Common myeloid progenitor, CD34-positive (primary cell): ENCODE results near the gene OTP.
"Not testable (repeated sequence)": the region's sequence is repeated elsewhere in the genome, so short reads cannot be mapped to it uniquely, and the experiment has no call there.

Source experiments
- CTCF ChIA-PET: fragments of 350-600 bp; sonication (Branson Sonifier 250); formaldehyde crosslinking; loops from one replicate; lab custom pipeline; 2021; ENCODE audit warnings: antibody characterized with exemption; lab: Charles Lee
- POLR2A ChIA-PET: fragments of 350-600 bp; sonication (Branson Sonifier 250); formaldehyde crosslinking; loops from one replicate; lab custom pipeline; 2021; ENCODE audit warnings: antibody characterized with exemption; lab: Charles Lee
- DNase-seq, 3 donors: peaks; one replicate each; pipeline versions ENCODE4 v3.0.0 to v3.0.0-alpha.2; 2013
- H3K27ac ChIP-seq, 2 experiments: 1 replicate in 1 of 2; 2 replicates in 1 of 2; pipeline ENCODE4 v1.7.0; 2013; ENCODE audit warnings: inconsistent platforms in 2 of 2, low read length in 2 of 2, mild to moderate bottlenecking in 2 of 2, low read depth in 1 of 2, moderate library complexity in 1 of 2; ENCODE audit not compliant: severe bottlenecking in 2 of 2, insufficient read depth in 1 of 2, poor library complexity in 1 of 2
- H3K27me3 ChIP-seq, 5 experiments: replicated peaks in 2 of 5; 1 replicate in 3 of 5; 2 replicates in 2 of 5; pipeline versions ENCODE4 v1.6.1 to v1.7.0; 2013; ENCODE audit warnings: low read length in 4 of 5, mild to moderate bottlenecking in 2 of 5, moderate library complexity in 2 of 5, inconsistent platforms in 1 of 5; ENCODE audit not compliant: insufficient read depth in 5 of 5, control insufficient read depth in 4 of 5
- H3K36me3 ChIP-seq, 4 experiments: 1 replicate in 2 of 4; 2 replicates in 2 of 4; pipeline versions ENCODE4 v1.6.1 to v1.7.0; 2013; ENCODE audit warnings: low read length in 3 of 4, control low read depth in 1 of 4, mild to moderate bottlenecking in 1 of 4; ENCODE audit not compliant: control insufficient read depth in 4 of 4, insufficient read depth in 4 of 4
- H3K4me1 ChIP-seq, 4 experiments: 1 replicate in 3 of 4; 2 replicates in 1 of 4; pipeline versions ENCODE4 v1.6.1 to v1.7.1; 2013; ENCODE audit warnings: low read length in 3 of 4, mild to moderate bottlenecking in 3 of 4, control low read depth in 1 of 4, inconsistent platforms in 1 of 4, moderate library complexity in 1 of 4; ENCODE audit not compliant: control insufficient read depth in 4 of 4, insufficient read depth in 4 of 4; ENCODE audit errors: control extremely low read depth in 1 of 4
- H3K4me3 ChIP-seq, 7 experiments: 1 replicate in 4 of 7; 2 replicates in 3 of 7; pipeline versions ENCODE4 v1.5.1 to v1.7.0; 2013; ENCODE audit warnings: mild to moderate bottlenecking in 7 of 7, low read length in 6 of 7, moderate library complexity in 6 of 7, inconsistent platforms in 2 of 7, low read depth in 2 of 7, control low read depth in 1 of 7; ENCODE audit not compliant: insufficient read depth in 4 of 7, control insufficient read depth in 1 of 7; ENCODE audit errors: extremely low read depth in 1 of 7
- H3K9me3 ChIP-seq, 5 experiments: 1 replicate in 4 of 5; 2 replicates in 1 of 5; pipeline versions ENCODE4 v1.6.1 to v1.7.1; 2013; ENCODE audit warnings: low read length in 4 of 5, mild to moderate bottlenecking in 2 of 5, inconsistent platforms in 1 of 5, low read depth in 1 of 5, moderate library complexity in 1 of 5; ENCODE audit not compliant: control insufficient read depth in 4 of 5, insufficient read depth in 2 of 5; ENCODE audit errors: control extremely low read depth in 1 of 5
- WGBS: methylation state at CpG from one replicate; pipeline ENCODE4 v1.1.5; 2013; ENCODE audit not compliant: insufficient coverage; 5-methylcytosine and 5-hydroxymethylcytosine counted together

OTP gene

DNA sequence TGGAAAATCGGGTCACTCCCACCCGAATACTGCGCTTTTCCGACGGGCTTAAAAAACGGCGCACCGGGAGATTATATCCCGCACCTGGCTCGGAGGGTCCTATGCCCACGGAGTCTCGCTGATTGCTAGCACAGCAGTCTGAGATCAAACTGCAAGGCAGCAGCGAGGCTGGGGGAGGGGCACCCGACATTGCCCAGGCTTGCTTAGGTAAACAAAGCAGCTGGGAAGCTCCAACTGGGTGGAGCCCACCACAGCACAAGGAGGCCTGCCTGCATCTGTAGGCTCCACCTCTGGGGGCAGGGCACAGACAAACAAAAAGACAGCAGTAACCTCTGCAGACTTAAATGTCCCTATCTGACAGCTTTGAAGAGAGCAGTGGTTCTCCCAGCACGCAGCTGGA, 29.6 kb downstream of the OTP start:
- H3K36me3 ChIP-seq, H3K27me3 ChIP-seq, H3K4me3 ChIP-seq, DNase-seq, H3K27ac ChIP-seq, CTCF ChIA-PET, POLR2A ChIA-PET, H3K9me3 ChIP-seq, H3K4me1 ChIP-seq: not testable (repeated sequence)
- WGBS, result 93% methylated on average over 3 of the region's 15 CpGs

DNA sequence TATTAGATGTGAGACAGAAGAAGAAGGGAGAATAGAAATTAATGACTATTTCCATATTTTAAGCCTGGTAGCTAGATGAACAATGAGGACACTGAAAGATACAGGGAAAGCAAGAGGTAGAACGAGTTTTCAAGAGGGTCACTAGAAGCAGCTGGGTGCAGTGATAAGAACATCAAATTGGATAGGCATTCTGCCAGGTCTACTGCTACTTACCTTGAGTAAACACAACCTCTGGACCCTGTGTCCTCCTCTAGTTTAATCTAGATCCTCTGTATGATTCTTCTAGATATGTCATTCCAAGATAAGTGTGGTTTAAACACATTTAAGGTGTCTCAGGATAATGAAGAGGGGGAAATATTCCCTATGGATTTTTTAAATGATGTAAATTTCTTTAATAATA, 31.2 kb downstream of the OTP start:
- WGBS, result 62% methylated on average over 1 of the region's 1 CpG
- ChIA-PET CTCF (no interaction called here), POLR2A (no interaction called here)
- H3K4me1 ChIP-seq, result no peaks in the 10 kb centered on the region
- DNase-seq, result no peak
- peaks cover 0 to 2% (median 0%) of the 10 kb centered on the region in 5 experiments for H3K9me3 ChIP-seq
- no peak overlapping the region for H3K4me3 ChIP-seq
- H3K27me3 ChIP-seq, result peaks cover 0 to 8% (median 0%) of the 10 kb centered on the region in 5 experiments
- no peak overlapping the region for H3K27ac ChIP-seq
- H3K36me3 ChIP-seq, result no peaks in the 10 kb centered on the region

DNA sequence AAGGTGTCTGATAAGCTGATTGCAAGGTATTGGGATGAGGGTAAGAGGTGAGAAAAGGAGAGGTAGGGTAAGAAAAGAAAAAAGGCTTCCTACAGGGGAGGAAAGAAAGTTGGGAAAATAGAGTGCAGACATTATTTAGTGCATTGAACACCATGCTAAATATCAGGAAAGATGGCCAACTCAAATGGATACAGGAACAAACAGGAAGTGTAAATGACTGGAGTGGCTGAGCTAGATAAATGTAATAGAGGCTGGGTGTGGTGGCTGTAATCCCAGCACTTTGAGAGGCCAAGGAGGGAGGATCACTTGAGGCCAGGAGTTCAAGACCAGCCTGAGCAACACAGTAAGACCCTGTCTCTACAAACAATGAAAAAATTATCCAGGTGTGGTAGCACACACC, 32.2 kb downstream of the OTP start:
- H3K4me3 ChIP-seq, result no peak overlapping the region
- H3K27me3 ChIP-seq, result peaks cover 0 to 8% (median 0%) of the 10 kb centered on the region in 5 experiments
- no peaks in the 10 kb centered on the region for H3K36me3 ChIP-seq
- no peak for DNase-seq
- H3K9me3 ChIP-seq, result peaks cover 0 to 2% (median 0%) of the 10 kb centered on the region in 5 experiments
- H3K4me1 ChIP-seq, result no peaks in the 10 kb centered on the region
- CTCF ChIA-PET, result no interaction called here
- no peak overlapping the region for H3K27ac ChIP-seq
- POLR2A ChIA-PET, result no interaction called here

DNA sequence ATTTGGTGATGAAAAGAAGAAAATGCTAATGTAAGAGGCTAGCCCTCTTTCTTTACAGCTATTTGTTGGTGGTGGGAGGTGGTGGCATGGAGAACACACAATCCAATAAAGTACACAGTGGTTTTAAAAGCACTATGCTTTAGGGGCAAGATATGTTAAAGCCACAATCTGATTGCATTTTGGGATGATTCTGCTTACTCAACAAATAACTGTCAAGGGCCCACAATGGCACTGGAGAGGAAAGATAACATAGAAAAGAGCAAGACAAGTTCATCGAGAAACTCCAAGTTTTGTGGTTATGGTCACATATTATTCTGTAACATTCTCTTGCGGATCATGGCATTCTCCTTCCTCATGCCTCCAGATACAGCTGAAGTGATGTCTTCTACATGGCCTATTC, 38.8 kb downstream of the OTP start:
- peak in 2 of 3 donors; percentile 17 to 57 for DNase-seq
- H3K4me1 ChIP-seq, result no peaks in the 10 kb centered on the region
- no peak overlapping the region for H3K4me3 ChIP-seq
- ChIA-PET POLR2A (no interaction called here), CTCF (no interaction called here)
- peaks cover 0 to 8% (median 2%) of the 10 kb centered on the region in 5 experiments for H3K27me3 ChIP-seq
- H3K27ac ChIP-seq, result no peak overlapping the region
- no peaks in the 10 kb centered on the region for H3K36me3 ChIP-seq
- WGBS, result no CpG with 5 or more reads among the region's 2 CpGs
- H3K9me3 ChIP-seq, result peaks cover 0 to 2% (median 0%) of the 10 kb centered on the region in 5 experiments

DNA sequence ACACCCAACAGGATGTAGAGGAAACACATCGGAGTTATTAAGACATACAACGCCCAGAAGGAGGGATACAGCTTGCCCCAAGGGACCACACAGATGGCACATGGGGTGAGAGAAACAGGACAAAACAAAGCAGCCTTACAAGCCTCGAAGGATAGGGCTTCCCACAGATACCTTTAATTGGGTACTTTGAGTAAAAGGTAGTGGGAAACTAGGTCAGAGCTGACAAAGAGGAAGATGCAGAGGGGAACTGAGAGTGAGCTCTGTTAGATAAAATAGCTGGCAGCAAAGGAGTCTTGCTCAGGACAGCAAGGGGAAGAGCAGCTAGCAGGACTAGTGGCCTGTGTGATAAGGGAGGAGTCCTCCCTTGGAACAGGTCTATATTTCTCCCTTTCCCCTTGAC, 48.2 kb downstream of the OTP start:
- H3K4me1 ChIP-seq, result no peaks in the 10 kb centered on the region
- peaks cover 0 to 9% (median 6%) of the 10 kb centered on the region in 5 experiments for H3K9me3 ChIP-seq
- 79% methylated on average over 3 of the region's 3 CpGs for WGBS
- peak in 2 of 3 donors; percentile 21 to 22 for DNase-seq
- H3K27ac ChIP-seq, result no peak overlapping the region
- H3K27me3 ChIP-seq, result peaks cover 0 to 3% (median 0%) of the 10 kb centered on the region in 5 experiments
- no peaks in the 10 kb centered on the region for H3K36me3 ChIP-seq
- H3K4me3 ChIP-seq, result no peak overlapping the region
- CTCF ChIA-PET, result interaction anchor here (1.0 kb wide), 1 partner anchor 98 kb away, joined by 3 read pairs; no protein-coding TSS in a partner anchor
- POLR2A ChIA-PET, result no interaction called here

DNA sequence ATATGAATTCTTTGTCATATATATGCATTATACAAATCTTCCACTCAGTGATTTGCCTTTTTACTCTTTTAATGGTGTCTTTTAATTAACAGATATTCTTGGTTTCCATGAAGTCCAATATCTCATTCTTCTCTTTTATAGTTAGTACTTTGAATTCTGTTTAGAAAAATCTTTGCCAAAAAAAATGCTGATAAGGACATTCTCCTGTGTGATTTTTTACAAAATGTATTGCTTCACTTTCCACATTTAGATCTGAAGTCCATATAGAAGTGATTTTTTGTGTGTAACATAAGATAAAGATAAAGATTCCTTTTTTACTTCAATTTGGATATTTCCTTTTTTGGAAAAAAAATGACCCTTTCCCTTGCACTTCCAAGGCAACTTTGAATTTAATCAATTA, 50.3 kb downstream of the OTP start:
- Histone ChIP-seq H3K4me1 (no peaks in the 10 kb centered on the region), H3K36me3 (no peaks in the 10 kb centered on the region), H3K9me3 (peaks cover 0 to 9% (median 6%) of the 10 kb centered on the region in 5 experiments), H3K27me3 (peaks cover 0 to 2% (median 0%) of the 10 kb centered on the region in 5 experiments), H3K27ac (no peak overlapping the region), H3K4me3 (no peak overlapping the region)
- DNase-seq, result no peak
- ChIA-PET POLR2A (no interaction called here), CTCF (no interaction called here)

DNA sequence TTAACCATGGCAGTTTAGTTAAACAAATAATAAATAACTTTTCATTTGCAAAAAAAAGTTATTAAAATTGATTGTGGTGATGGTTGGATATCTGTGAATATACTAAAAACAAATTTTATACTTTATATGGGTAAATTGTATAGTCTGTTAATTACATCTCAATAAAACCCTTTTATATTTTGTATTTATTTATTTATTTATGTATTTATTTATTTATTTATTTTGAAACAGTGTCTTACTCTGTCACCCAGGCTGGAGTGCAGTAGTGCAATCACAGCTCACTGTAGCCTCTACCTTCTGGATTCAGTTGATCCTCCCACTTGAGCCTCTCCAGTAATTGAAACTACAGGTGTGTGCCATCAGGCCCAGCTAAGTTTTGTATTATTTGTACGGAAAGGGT, 52.4 kb downstream of the OTP start:
- Histone ChIP-seq H3K27ac (no peak overlapping the region), H3K36me3 (no peaks in the 10 kb centered on the region), H3K4me3 (no peak overlapping the region), H3K27me3 (peaks cover 0 to 2% (median 0%) of the 10 kb centered on the region in 5 experiments), H3K9me3 (peaks cover 0 to 2% (median 0%) of the 10 kb centered on the region in 5 experiments), H3K4me1 (no peaks in the 10 kb centered on the region)
- no peak for DNase-seq
- 100% methylated on average over 1 of the region's 1 CpG for WGBS
- ChIA-PET CTCF (interaction anchor here (0.6 kb wide), 1 partner anchor 9 kb away, joined by 3 read pairs; no protein-coding TSS in a partner anchor), POLR2A (no interaction called here)
